ENCODE measurements around the gene LTBP2. TPM values are rescaled to one million over a fixed set of nuclear protein-coding genes. Genes with fewer than 3 reads are reported as not detected.

The LTBP2 gene
- total RNA-seq, 1 donor from 2014 or later, result 93.0 TPM

- ATAC-seq, result no peak
- no peak for DNase-seq (ENCODE audit: low spot score)
- intact Hi-C loops (cut with DNase I), result no loop called here
These were observed 89.3 kb downstream of the LTBP2 start for GRCh38 chr14:74522740-74523139.

- ATAC-seq, result no peak
These were observed 90.3 kb downstream of the LTBP2 start for GRCh38 chr14:74521756-74522155.

GRCh38 chr14:74519316-74520074, 92.5 kb downstream of the LTBP2 start:
- DNase-seq (ENCODE audit: low spot score) (no peak), ATAC-seq (no peak)
- intact Hi-C loops (cut with DNase I), result no loop called here

More at GRCh38 chr14:74521756-74522155, 90.3 kb downstream of the LTBP2 start:
- DNase-seq (ENCODE audit: low spot score), result no peak
- intact Hi-C loops (cut with DNase I), result no loop called here

GRCh38 chr14:74518221-74518620, 93.8 kb downstream of the LTBP2 start:
- intact Hi-C loops (cut with DNase I), result no loop called here

GRCh38 chr14:74517731-74518130, 94.3 kb downstream of the LTBP2 start:
- DNase-seq (ENCODE audit: low spot score) (no peak), ATAC-seq (no peak)
- intact Hi-C loops (cut with DNase I), result no loop called here

More at GRCh38 chr14:74518221-74518620, 93.8 kb downstream of the LTBP2 start:
- DNase-seq (ENCODE audit: low spot score) (no peak), ATAC-seq (no peak)

GRCh38 chr14:74516451-74517160, 95.4 kb downstream of the LTBP2 start:
- no peak for DNase-seq (ENCODE audit: low spot score)
- ATAC-seq, result no peak
- intact Hi-C loops (cut with DNase I), result no loop called here

GRCh38 chr14:74515891-74516412, 96.1 kb downstream of the LTBP2 start:
- ATAC-seq (no peak), DNase-seq (ENCODE audit: low spot score) (no peak)
- intact Hi-C loops (cut with DNase I), result no loop called here

GRCh38 chr14:74514471-74514941, 97.5 kb downstream of the LTBP2 start:
- peak; percentile 82 for DNase-seq (ENCODE audit: low spot score)
- peak; percentile 58 for ATAC-seq
- intact Hi-C loops (cut with DNase I), result no loop called here

- ATAC-seq (no peak), DNase-seq (ENCODE audit: low spot score) (peak; percentile 46)
- intact Hi-C loops (cut with DNase I), result no loop called here
These were observed 99.8 kb downstream of the LTBP2 start for GRCh38 chr14:74511966-74512830.

GRCh38 chr14:74510959-74511409, 101.1 kb downstream of the LTBP2 start:
- ATAC-seq, result peak; percentile 39
- intact Hi-C loops (cut with DNase I), result no loop called here
- no peak for DNase-seq (ENCODE audit: low spot score)

GRCh38 chr14:74510223-74510931, 101.7 kb downstream of the LTBP2 start:
- DNase-seq (ENCODE audit: low spot score) (peak; percentile 70), ATAC-seq (peak; percentile 27)
- intact Hi-C loops (cut with DNase I), result no loop called here

GRCh38 chr14:74509587-74510222, 102.3 kb downstream of the LTBP2 start:
- DNase-seq (ENCODE audit: low spot score) (peak; percentile 49), ATAC-seq (no peak)
- intact Hi-C loops (cut with DNase I), result no loop called here

GRCh38 chr14:74508844-74509428, 103.1 kb downstream of the LTBP2 start:
- peak; percentile 48 for DNase-seq (ENCODE audit: low spot score)

GRCh38 chr14:74508292-74508731, 103.7 kb downstream of the LTBP2 start:
- ATAC-seq, result no peak
- intact Hi-C loops (cut with DNase I), result no loop called here
- DNase-seq (ENCODE audit: low spot score), result peak; percentile 53

More at GRCh38 chr14:74508844-74509428, 103.1 kb downstream of the LTBP2 start:
- intact Hi-C loops (cut with DNase I), result no loop called here
- ATAC-seq, result no peak

GRCh38 chr14:74507840-74508239, 104.2 kb downstream of the LTBP2 start:
- DNase-seq (ENCODE audit: low spot score) (no peak), ATAC-seq (no peak)
- intact Hi-C loops (cut with DNase I), result no loop called here

- intact Hi-C loops (cut with DNase I), result no loop called here
- ATAC-seq, result no peak
These were observed 105.0 kb downstream of the LTBP2 start for GRCh38 chr14:74507085-74507484.

GRCh38 chr14:74506411-74506851, 105.6 kb downstream of the LTBP2 start:
- ATAC-seq (no peak), DNase-seq (ENCODE audit: low spot score) (no peak)
- intact Hi-C loops (cut with DNase I), result no loop called here

More at GRCh38 chr14:74507085-74507484, 105.0 kb downstream of the LTBP2 start:
- no peak for DNase-seq (ENCODE audit: low spot score)
